ENCODE results near the gene ULK4. TPM values are rescaled to one million over a fixed set of nuclear protein-coding genes. Genes with fewer than 3 reads are reported as not detected.

Gene ULK4
- total RNA-seq, 1 donor from 2014 or later, result 10.2 TPM

DNA sequence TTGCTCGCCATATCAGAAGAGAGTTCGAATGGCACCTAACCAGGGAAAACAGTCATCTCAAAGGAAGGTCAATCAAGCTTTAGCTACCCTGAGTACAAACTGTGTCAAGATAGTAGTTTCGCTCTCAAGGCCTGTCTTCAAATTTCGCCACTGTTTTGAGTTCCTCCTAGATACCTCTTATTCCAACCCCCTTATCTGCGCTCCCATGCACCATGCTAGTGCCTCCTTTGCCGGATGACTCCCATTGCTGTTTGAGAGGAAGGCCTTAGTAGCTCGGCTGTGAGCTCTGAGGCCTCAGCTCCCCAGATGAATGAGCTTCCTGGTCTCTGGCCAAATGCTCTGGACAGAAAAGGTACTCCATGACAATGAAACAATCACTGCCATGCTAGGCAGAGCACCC is 256.0 kb downstream of the ULK4 start:
- H3K4me3 Mint-ChIP-seq (ENCODE audit: unreplicated experiment), result no peak overlapping the region
- TF ChIP-seq, protein P1, sequence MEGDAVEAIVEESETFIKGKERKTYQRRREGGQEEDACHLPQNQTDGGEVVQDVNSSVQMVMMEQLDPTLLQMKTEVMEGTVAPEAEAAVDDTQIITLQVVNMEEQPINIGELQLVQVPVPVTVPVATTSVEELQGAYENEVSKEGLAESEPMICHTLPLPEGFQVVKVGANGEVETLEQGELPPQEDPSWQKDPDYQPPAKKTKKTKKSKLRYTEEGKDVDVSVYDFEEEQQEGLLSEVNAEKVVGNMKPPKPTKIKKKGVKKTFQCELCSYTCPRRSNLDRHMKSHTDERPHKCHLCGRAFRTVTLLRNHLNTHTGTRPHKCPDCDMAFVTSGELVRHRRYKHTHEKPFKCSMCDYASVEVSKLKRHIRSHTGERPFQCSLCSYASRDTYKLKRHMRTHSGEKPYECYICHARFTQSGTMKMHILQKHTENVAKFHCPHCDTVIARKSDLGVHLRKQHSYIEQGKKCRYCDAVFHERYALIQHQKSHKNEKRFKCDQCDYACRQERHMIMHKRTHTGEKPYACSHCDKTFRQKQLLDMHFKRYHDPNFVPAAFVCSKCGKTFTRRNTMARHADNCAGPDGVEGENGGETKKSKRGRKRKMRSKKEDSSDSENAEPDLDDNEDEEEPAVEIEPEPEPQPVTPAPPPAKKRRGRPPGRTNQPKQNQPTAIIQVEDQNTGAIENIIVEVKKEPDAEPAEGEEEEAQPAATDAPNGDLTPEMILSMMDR (IDR thresholded peaks at IDR 0.05; ENCODE audit: unreplicated experiment), result no peak
- no peaks in the 10 kb centered on the region for H3K9me3 Mint-ChIP-seq (ENCODE audit: unreplicated experiment)
- no peak for DNase-seq (ENCODE audit: low spot score)
- peaks cover 16% of the 10 kb centered on the region for H3K4me1 Mint-ChIP-seq (ENCODE audit: unreplicated experiment)
- H3K27me3 Mint-ChIP-seq (ENCODE audit: unreplicated experiment), result peaks cover 2% of the 10 kb centered on the region
- no peaks in the 10 kb centered on the region for H3K36me3 Mint-ChIP-seq (ENCODE audit: low read depth, unreplicated experiment)
- H3K27ac Mint-ChIP-seq (ENCODE audit: unreplicated experiment), result no peak overlapping the region

DNA sequence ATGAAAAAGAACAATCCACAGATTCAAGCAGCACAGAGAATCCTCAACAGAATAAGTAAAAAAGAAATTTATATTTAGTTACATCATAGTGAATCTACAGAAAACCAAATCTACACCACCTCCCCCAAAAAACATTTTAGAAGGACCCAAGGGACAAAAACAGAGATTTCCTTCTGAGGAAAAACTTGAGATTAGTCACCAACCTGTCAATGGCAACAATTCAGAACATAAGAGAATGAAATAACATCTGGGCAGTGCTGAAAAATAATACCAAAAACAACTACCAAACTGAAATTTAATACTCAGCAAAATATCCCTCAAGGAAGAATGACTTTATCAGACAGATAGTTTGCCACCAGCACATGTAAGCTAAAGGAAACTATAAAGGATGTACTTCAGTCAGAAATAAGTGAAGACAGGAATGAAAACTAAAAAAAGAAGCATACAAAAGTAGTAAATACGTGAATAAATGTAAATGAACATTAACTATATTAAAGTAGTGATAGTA is 260.7 kb downstream of the ULK4 start:
- Mint-ChIP-seq H3K4me1 (ENCODE audit: unreplicated experiment) (peaks cover 24% of the 10 kb centered on the region), H3K36me3 (ENCODE audit: low read depth, unreplicated experiment) (no peaks in the 10 kb centered on the region), H3K27me3 (ENCODE audit: unreplicated experiment) (peaks cover 2% of the 10 kb centered on the region), H3K9me3 (ENCODE audit: unreplicated experiment) (no peaks in the 10 kb centered on the region), H3K4me3 (ENCODE audit: unreplicated experiment) (no peak overlapping the region), H3K27ac (ENCODE audit: unreplicated experiment) (no peak overlapping the region)
- TF ChIP-seq, protein P1 (IDR thresholded peaks at IDR 0.05; ENCODE audit: unreplicated experiment), result no peak
- DNase-seq (ENCODE audit: low spot score), result no peak

DNA sequence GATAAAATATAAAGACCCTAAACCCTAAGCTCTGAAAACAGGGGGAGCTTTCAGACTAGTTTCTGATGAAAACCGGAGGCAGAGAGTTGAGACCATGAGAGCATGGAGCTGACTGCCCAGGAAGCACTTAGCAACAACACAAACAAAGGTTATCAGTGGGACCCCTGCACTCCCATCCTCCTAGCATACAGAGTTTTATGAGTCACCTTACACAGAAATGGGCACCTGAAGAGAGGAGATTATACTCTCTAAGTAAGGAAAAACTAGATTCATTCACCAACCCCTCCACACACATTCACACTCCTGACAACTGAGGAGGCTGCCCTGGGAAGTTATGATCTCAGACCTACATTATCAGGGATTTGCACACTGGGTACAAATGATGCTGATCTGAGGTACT is 261.7 kb downstream of the ULK4 start:
- no peaks in the 10 kb centered on the region for H3K9me3 Mint-ChIP-seq (ENCODE audit: unreplicated experiment)
- no peaks in the 10 kb centered on the region for H3K36me3 Mint-ChIP-seq (ENCODE audit: low read depth, unreplicated experiment)
- no peaks in the 10 kb centered on the region for H3K27me3 Mint-ChIP-seq (ENCODE audit: unreplicated experiment)
- no peak overlapping the region for H3K4me3 Mint-ChIP-seq (ENCODE audit: unreplicated experiment)
- H3K27ac Mint-ChIP-seq (ENCODE audit: unreplicated experiment), result no peak overlapping the region
- no peak for DNase-seq (ENCODE audit: low spot score)
- peaks cover 24% of the 10 kb centered on the region for H3K4me1 Mint-ChIP-seq (ENCODE audit: unreplicated experiment)
- TF ChIP-seq, protein P1 (IDR thresholded peaks at IDR 0.05; ENCODE audit: unreplicated experiment), result no peak

DNA sequence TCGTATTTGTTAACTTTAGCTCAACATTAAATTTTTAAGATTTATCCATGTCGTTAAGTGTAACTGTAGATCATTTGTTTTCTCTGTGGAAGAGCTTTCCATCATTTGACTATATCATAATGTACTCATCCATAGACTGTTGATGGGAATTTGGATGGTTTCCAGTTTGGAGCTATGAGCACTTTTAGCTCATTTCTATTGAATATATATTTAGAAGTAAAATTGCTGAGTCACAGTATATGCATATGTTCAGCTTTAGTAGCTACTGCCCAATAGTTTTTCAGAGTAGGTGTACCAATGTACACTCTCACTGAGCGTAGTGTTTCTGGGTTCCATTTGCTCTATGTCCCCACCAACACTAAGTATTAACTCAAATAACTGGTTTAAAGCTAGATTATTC is 263.0 kb downstream of the ULK4 start:
- Mint-ChIP-seq H3K4me1 (ENCODE audit: unreplicated experiment) (peaks cover 14% of the 10 kb centered on the region), H3K36me3 (ENCODE audit: low read depth, unreplicated experiment) (no peaks in the 10 kb centered on the region), H3K9me3 (ENCODE audit: unreplicated experiment) (no peaks in the 10 kb centered on the region), H3K27me3 (ENCODE audit: unreplicated experiment) (no peaks in the 10 kb centered on the region), H3K4me3 (ENCODE audit: unreplicated experiment) (no peak overlapping the region), H3K27ac (ENCODE audit: unreplicated experiment) (no peak overlapping the region)
- TF ChIP-seq, protein P1 (IDR thresholded peaks at IDR 0.05; ENCODE audit: unreplicated experiment), result no peak
- no peak for DNase-seq (ENCODE audit: low spot score)

DNA sequence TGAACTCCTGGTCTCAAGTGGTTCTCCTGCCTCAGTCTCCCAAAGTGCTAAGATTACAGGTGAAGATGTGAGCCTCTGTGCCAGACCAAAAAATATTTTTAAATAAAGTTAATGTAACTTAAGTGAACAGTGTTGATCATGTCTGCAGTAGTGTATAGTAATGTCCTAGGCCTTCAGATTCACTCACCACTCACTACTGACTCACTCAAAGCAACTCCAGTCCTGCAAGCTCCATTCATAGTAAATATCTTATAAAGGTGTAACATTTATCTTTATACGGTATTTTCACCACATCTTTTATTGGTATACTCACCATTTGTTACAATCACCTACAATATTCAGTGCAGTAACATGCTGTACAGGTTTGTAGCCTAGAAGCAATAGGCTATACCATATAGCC is 264.2 kb downstream of the ULK4 start:
- Mint-ChIP-seq H3K4me1 (ENCODE audit: unreplicated experiment) (peaks cover 14% of the 10 kb centered on the region), H3K9me3 (ENCODE audit: unreplicated experiment) (no peaks in the 10 kb centered on the region), H3K27me3 (ENCODE audit: unreplicated experiment) (no peaks in the 10 kb centered on the region), H3K27ac (ENCODE audit: unreplicated experiment) (no peak overlapping the region), H3K36me3 (ENCODE audit: low read depth, unreplicated experiment) (no peaks in the 10 kb centered on the region), H3K4me3 (ENCODE audit: unreplicated experiment) (no peak overlapping the region)
- TF ChIP-seq, protein P1 (IDR thresholded peaks at IDR 0.05; ENCODE audit: unreplicated experiment), result no peak
- DNase-seq (ENCODE audit: low spot score), result no peak

Measured in endothelial cell (in vitro differentiated cells).